ENCODE measurements around the gene SRP14.
"Not testable (repeated sequence)": the region's sequence is repeated elsewhere in the genome, so short reads cannot be mapped to it uniquely, and the experiment has no call there.

Gene SRP14

DNA sequence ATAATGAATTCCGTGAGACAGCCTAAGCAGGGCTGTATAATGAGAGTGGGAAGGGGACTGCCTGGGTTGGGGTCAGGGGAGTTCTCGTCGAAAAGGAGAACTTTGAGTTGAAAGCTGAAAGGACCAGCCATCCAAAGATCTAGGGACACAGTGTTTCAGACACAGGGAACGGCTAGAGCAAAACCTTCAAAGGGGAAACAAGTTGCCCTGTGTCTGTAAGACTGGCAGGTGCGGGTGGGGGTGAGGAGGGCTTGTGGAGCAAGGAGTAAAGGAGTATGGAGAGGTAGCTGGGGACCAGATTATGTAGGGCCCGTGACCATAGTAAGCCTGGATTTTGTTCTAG, 1.3 kb upstream of the SRP14 start:
- TF ChIP-seq, protein P1, sequence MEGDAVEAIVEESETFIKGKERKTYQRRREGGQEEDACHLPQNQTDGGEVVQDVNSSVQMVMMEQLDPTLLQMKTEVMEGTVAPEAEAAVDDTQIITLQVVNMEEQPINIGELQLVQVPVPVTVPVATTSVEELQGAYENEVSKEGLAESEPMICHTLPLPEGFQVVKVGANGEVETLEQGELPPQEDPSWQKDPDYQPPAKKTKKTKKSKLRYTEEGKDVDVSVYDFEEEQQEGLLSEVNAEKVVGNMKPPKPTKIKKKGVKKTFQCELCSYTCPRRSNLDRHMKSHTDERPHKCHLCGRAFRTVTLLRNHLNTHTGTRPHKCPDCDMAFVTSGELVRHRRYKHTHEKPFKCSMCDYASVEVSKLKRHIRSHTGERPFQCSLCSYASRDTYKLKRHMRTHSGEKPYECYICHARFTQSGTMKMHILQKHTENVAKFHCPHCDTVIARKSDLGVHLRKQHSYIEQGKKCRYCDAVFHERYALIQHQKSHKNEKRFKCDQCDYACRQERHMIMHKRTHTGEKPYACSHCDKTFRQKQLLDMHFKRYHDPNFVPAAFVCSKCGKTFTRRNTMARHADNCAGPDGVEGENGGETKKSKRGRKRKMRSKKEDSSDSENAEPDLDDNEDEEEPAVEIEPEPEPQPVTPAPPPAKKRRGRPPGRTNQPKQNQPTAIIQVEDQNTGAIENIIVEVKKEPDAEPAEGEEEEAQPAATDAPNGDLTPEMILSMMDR (IDR thresholded peaks at IDR 0.05; ENCODE audit: low read depth, low read length) = no peak
- no peak for DNase-seq (ENCODE audit: extremely low read depth, low read depth)

DNA sequence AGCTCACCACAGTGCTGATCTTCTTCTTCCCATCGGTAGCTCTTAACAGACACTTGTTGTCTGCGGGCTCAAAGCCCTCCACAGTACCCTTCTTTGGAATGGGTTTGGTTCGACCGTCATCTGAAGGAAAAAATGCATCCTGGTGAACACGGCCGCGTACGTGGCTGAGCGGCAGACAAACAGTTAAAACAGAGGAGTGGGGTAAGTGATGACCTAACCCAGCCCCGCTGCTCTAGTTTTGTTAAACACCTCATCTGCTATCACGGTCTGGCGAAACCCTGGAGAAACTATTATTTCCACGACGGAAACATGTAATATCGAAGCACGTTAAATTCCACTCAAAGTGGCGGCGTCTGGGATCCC, 725 bp downstream of the SRP14 start:
- DNase-seq (ENCODE audit: extremely low read depth, low read depth) = no peak

DNA sequence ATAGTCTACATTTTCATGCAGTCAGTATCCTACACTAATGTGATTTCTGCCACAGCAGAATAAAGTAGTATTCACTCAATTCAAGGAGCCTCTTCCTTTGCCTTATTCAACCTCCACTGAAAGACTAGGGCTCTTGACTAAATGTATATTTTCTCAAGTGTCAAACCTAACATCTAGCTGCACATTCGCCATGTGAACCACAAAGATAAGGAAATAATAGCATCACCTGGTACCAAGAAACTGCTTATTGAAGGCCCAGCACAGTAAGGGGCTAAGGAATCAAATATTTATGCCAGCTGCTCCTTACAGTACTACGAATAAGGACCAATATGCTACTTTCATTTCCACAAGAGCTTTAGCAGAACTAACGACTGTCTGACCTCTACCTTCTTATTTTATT, 1.3 kb downstream of the SRP14 start:
- TF ChIP-seq, protein P1 (IDR thresholded peaks at IDR 0.05; ENCODE audit: low read depth, low read length) = no peak
- no peak for DNase-seq (ENCODE audit: extremely low read depth, low read depth)

More for the DNA sequence above, 725 bp downstream of the SRP14 start:
- TF ChIP-seq, protein P1 (IDR thresholded peaks at IDR 0.05; ENCODE audit: low read depth, low read length) = no peak

- not testable (repeated sequence) for DNase-seq (ENCODE audit: extremely low read depth, low read depth)
Observed at GRCh38 chr15:40035182-40035581, 3.8 kb downstream of the SRP14 start.

- DNase-seq (ENCODE audit: extremely low read depth, low read depth) = no peak
- TF ChIP-seq, protein P1 (IDR thresholded peaks at IDR 0.05; ENCODE audit: low read depth, low read length) = no peak
Observed at GRCh38 chr15:40034186-40034946, 4.6 kb downstream of the SRP14 start.

DNA sequence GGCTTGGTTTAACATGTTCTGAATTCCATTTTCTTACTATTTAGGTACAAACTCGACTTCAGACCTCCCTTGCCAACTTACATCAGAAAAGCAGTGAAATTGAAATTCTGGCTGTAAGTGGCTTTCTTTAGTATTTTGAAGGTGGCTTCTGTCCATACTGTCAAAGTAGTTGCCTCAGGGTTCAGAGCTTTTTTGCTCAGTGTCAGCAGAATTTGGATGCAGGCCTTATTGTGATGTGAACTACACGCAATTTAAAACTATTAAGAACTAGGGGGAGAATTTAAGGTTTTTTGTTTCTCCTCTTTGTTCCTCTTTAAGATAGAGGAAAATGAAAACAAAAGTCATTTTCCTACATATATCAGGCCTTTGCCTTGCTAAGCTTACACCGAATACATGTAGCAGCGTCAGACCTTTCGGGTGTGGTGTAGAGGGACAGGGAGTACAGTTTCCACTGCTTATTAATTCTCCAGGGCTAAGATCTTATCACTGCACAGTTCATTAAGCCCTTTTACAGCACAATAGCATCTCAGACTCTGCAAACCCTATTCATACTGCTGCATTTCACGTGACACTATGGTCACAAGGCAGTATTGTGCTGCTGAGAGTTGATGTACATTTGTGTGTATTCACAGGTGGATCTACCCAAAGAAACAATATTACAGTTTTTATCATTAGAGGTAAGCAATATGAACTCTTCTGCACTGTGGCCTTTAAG, 6.7 kb downstream of the SRP14 start:
- DNase-seq (ENCODE audit: extremely low read depth, low read depth) = no peak
- TF ChIP-seq, protein P1 (IDR thresholded peaks at IDR 0.05; ENCODE audit: low read depth, low read length) = no peak

- DNase-seq (ENCODE audit: extremely low read depth, low read depth) = no peak
- TF ChIP-seq, protein P1 (IDR thresholded peaks at IDR 0.05; ENCODE audit: low read depth, low read length) = no peak
Observed at GRCh38 chr15:40031300-40031699, 7.7 kb downstream of the SRP14 start.
